HFFc6 (cell line): ENCODE data around the gene UBE2E2. TPM values are rescaled to one million over a fixed set of nuclear protein-coding genes. Genes with fewer than 3 reads are reported as not detected.

Source experiments
- DNase-seq: peaks from one replicate; pipeline ENCODE4 v3.0.0-alpha.2; 2018
- H3K27ac Mint-ChIP-seq: 2 replicates; pipeline ENCODE4 v1.8.0; 2020; ENCODE audit warnings: mild to moderate bottlenecking, mixed read lengths
- H3K27me3 Mint-ChIP-seq: 2 replicates; pipeline ENCODE4 v1.8.0; 2021; ENCODE audit warnings: mild to moderate bottlenecking, moderate library complexity, mixed read lengths; ENCODE audit not compliant: insufficient read depth
- H3K36me3 Mint-ChIP-seq: 2 replicates; pipeline ENCODE4 v1.8.0; 2021; ENCODE audit warnings: low read depth, mixed read lengths
- H3K4me1 Mint-ChIP-seq: 2 replicates; pipeline ENCODE4 v1.8.0; 2020; ENCODE audit warnings: low read depth, mixed read lengths
- H3K4me3 Mint-ChIP-seq: 2 replicates; pipeline ENCODE4 v1.8.0; 2020; ENCODE audit warnings: mild to moderate bottlenecking, moderate library complexity, mixed read lengths
- H3K9me3 Mint-ChIP-seq: 2 replicates; pipeline ENCODE4 v1.8.0; 2020; ENCODE audit warnings: mild to moderate bottlenecking, mixed read lengths
- total RNA-seq, 6 experiments: library from RNA; stranded (reverse); fragmentation: NEBNext Ultra II Directional; extraction: Animal tissue kit (Norgen Biotek cat#: 25700); gene quantifications; 2 replicates in 1 of 6; 3 replicates in 5 of 6; pipeline ENCODE4 v1.2.3, GENCODE V29; 2021
- TF ChIP-seq, protein P1 (sequence below): fragments of 200-600 bp; sonication (generic); IDR thresholded peaks from 2 replicates; pipeline ENCODE4 v1.5.0; 2021; ENCODE audit warnings: antibody characterized with exemption, mild to moderate bottlenecking

Gene UBE2E2
- total RNA-seq, 6 experiments from 2014 or later, result 38.2 to 53.0 (median 47.2) TPM

DNA sequence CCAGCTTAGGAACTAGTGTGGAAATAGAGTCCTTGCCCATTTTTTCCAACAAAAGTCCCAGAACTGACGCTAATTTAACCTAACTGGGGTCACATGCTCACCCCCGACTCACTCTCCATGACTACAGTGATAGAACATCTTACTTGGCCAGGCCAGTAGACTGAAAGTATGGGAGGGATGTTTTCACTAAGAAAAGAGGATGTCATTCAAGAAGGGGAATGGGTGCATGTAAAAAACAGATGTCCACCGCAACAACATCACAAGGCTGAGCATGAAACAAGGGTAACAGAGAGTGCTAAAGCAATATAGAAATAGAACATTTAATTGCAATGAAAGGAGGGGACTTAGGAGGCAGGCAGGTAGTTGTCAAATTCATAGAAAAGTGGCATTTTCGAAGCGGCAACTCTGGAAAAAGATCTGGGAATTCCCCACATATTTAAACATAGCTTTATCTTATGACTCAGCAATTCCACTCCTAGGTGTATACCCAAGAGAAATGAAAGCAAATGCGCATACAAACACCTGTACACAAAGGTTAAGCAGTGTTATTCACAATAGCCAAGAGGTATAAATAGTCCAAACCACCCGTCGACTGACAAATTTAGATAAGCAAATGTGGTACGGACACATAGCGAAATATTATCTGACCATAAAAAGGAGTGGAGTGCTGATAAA lies 41.1 kb upstream of the UBE2E2 start:
- Mint-ChIP-seq H3K4me3 (no peak overlapping the region), H3K27ac (no peak overlapping the region), H3K27me3 (no peaks in the 10 kb centered on the region; the same call in 1 of the 2 replicates), H3K9me3 (no peaks in the 10 kb centered on the region), H3K36me3 (no peaks in the 10 kb centered on the region), H3K4me1 (peaks cover 36% of the 10 kb centered on the region)
- DNase-seq, result peak; percentile 19
- TF ChIP-seq, protein P1, sequence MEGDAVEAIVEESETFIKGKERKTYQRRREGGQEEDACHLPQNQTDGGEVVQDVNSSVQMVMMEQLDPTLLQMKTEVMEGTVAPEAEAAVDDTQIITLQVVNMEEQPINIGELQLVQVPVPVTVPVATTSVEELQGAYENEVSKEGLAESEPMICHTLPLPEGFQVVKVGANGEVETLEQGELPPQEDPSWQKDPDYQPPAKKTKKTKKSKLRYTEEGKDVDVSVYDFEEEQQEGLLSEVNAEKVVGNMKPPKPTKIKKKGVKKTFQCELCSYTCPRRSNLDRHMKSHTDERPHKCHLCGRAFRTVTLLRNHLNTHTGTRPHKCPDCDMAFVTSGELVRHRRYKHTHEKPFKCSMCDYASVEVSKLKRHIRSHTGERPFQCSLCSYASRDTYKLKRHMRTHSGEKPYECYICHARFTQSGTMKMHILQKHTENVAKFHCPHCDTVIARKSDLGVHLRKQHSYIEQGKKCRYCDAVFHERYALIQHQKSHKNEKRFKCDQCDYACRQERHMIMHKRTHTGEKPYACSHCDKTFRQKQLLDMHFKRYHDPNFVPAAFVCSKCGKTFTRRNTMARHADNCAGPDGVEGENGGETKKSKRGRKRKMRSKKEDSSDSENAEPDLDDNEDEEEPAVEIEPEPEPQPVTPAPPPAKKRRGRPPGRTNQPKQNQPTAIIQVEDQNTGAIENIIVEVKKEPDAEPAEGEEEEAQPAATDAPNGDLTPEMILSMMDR, result no peak

GRCh38 chr3:23162934-23163333 lies 40.2 kb upstream of the UBE2E2 start:
- Mint-ChIP-seq H3K27me3 (no peaks in the 10 kb centered on the region; the same call in none of the 2 replicates), H3K36me3 (no peaks in the 10 kb centered on the region), H3K9me3 (no peaks in the 10 kb centered on the region), H3K27ac (no peak overlapping the region), H3K4me1 (peaks cover 36% of the 10 kb centered on the region), H3K4me3 (no peak overlapping the region)
- no peak for DNase-seq
- TF ChIP-seq, protein P1, result no peak

- Mint-ChIP-seq H3K36me3 (no peaks in the 10 kb centered on the region), H3K4me1 (peaks cover 25% of the 10 kb centered on the region), H3K4me3 (no peak overlapping the region), H3K27me3 (peaks cover 4% of the 10 kb centered on the region), H3K27ac (no peak overlapping the region), H3K9me3 (no peaks in the 10 kb centered on the region)
- TF ChIP-seq, protein P1, result no peak
- no peak for DNase-seq
These were observed 38.4 kb upstream of the UBE2E2 start for GRCh38 chr3:23164746-23165145.

- Mint-ChIP-seq H3K4me1 (peaks cover 18% of the 10 kb centered on the region), H3K27ac (no peak overlapping the region), H3K27me3 (peaks cover 4% of the 10 kb centered on the region), H3K9me3 (no peaks in the 10 kb centered on the region), H3K4me3 (no peak overlapping the region), H3K36me3 (no peaks in the 10 kb centered on the region)
- TF ChIP-seq, protein P1, result no peak
- DNase-seq, result no peak
These were observed 37.6 kb upstream of the UBE2E2 start for GRCh38 chr3:23165571-23165970.

GRCh38 chr3:23166276-23166675 lies 36.9 kb upstream of the UBE2E2 start:
- no peak overlapping the region for H3K27ac Mint-ChIP-seq
- no peak for DNase-seq
- peaks cover 4% of the 10 kb centered on the region for H3K27me3 Mint-ChIP-seq
- no peaks in the 10 kb centered on the region for H3K36me3 Mint-ChIP-seq
- peaks cover 11% of the 10 kb centered on the region for H3K4me1 Mint-ChIP-seq
- no peaks in the 10 kb centered on the region for H3K9me3 Mint-ChIP-seq
- TF ChIP-seq, protein P1, result no peak
- H3K4me3 Mint-ChIP-seq, result no peak overlapping the region
